ENCODE measurements around the gene TUBA1A.

DNA sequence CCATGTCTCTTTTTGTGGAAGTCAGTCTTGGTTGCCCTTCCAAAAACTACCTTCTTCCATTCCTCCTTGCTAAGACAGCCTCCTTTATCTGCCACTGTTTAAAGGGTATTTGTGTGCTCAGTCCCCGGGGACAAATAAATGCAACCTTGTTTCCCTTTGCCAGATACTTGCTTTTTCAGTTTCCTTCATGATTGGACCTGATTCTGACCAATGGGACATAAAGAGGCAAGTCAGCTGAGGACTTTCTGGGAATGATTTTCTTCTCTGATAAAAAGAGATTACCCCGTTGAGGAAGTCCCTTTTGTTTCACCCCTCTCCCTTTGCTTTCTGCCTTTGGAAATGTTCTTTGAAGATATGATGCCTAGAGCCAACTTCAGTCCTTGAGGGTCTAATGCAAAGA is 50.3 kb downstream of the TUBA1A start:
- TF ChIP-seq POLR2A (IDR thresholded peaks at IDR 0.05): no peak
- TF ChIP-seq, protein P1, sequence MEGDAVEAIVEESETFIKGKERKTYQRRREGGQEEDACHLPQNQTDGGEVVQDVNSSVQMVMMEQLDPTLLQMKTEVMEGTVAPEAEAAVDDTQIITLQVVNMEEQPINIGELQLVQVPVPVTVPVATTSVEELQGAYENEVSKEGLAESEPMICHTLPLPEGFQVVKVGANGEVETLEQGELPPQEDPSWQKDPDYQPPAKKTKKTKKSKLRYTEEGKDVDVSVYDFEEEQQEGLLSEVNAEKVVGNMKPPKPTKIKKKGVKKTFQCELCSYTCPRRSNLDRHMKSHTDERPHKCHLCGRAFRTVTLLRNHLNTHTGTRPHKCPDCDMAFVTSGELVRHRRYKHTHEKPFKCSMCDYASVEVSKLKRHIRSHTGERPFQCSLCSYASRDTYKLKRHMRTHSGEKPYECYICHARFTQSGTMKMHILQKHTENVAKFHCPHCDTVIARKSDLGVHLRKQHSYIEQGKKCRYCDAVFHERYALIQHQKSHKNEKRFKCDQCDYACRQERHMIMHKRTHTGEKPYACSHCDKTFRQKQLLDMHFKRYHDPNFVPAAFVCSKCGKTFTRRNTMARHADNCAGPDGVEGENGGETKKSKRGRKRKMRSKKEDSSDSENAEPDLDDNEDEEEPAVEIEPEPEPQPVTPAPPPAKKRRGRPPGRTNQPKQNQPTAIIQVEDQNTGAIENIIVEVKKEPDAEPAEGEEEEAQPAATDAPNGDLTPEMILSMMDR (IDR thresholded peaks at IDR 0.05): no peak
- TF ChIP-seq POLR2AphosphoS5 (IDR thresholded peaks at IDR 0.05): no peak
